K562 (cell line): ENCODE data around the gene DMXL1.

Experiments used
- CTCF ChIP-seq, 3 experiments: IDR thresholded peaks in 2 of 3; conservative IDR thresholded peaks in 1 of 3; 2 replicates each; pipeline ENCODE4 v1.5.1; 2011 to 2012; ENCODE audit warnings: low read length in 3 of 3, mild to moderate bottlenecking in 3 of 3, control low read depth in 2 of 3, improper control_type of control experiment in 1 of 3, inconsistent platforms in 1 of 3, low read depth in 1 of 3, mixed read lengths in 1 of 3, moderate library complexity in 1 of 3; ENCODE audit not compliant: insufficient read depth in 2 of 3
- ERF ChIP-seq: fragments of 450-650 bp; formaldehyde crosslinking; IDR thresholded peaks from 2 replicates; pipeline ENCODE4 v1.4.0; 2020; ENCODE audit warnings: mild to moderate bottlenecking, mixed read lengths
- SREBF2 ChIP-seq: sonication (generic); formaldehyde crosslinking; IDR thresholded peaks from 2 replicates; pipeline ENCODE4 v1.4.0; 2020; ENCODE audit warnings: mild to moderate bottlenecking, missing genetic modification reagents

DNA sequence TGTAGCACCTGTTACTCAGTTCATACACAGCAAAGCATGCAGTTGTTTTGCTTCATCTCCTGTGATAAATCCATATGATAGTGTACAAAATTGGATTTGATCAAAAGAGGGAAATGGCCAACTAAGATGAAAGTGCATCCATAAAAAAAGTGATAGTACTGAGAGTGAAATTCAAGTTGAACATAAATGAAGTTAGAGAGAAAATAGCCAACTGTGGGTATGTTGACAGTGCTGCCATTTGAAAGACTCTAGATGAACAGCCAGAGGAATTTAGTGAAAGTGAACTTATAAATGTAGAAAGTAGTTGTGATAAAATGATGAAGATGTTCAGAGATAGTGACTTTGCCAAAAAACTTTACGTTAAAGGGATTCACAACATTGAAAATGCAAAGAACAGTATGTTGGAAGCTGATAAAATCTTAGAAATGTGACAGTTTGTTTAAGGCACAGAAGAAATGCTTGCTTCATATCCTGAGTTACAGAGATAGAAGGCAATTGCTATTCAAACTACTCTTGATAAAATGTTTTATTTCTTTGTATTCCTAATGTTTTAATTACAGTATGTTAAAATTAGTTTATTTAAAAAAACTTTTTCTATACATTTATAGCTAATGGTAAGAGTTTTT lies 119.7 kb downstream of the DMXL1 start:
- TF ChIP-seq SREBF2 (CRISPR knock-in tag) (no peak), ERF (CRISPR knock-in tag) (no peak), CTCF (IDR thresholded peaks at IDR 0.05 in 2 of 3, conservative IDR thresholded peaks at IDR 0.05 in 1 of 3; ENCODE audit: insufficient read depth in 2 of 3, low read depth in 1 of 3, low read length in 3 of 3) (no peak)
